ENCODE data around the gene DMD.
A peak's percentile ranks its signal among the peaks of the same experiment; 100 is the strongest.
"Not testable (repeated sequence)": the region's sequence is repeated elsewhere in the genome, so short reads cannot be mapped to it uniquely, and the experiment has no call there.

Gene DMD

GRCh38 chrX:32592786-32593185, 618.6 kb downstream of the DMD start:
- no peak for DNase-seq

DNA sequence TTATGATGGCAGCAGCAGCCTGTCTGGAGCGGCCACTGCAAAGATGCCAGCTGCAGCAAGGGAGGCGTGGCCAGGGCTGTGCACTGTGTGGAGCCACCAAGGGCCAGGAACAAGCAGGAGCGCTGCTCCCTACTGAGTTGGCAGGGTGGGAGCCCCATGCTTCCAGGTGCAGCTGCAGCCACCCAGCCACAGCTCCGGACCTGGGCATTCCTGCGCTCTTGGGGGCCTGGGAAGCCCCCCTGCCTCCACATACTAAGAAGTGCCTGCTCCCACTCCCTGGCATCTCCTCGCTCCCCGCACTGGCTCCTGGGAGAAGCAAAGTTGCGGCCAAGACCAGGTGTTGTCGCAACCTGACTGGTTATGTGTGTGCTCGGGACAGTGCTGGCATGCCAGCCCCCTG, 619.8 kb downstream of the DMD start:
- DNase-seq = no peak

- DNase-seq = no peak
Observed at GRCh38 chrX:32582729-32583128, 628.6 kb downstream of the DMD start.

GRCh38 chrX:32576885-32577284, 634.5 kb downstream of the DMD start:
- DNase-seq = no peak

DNA sequence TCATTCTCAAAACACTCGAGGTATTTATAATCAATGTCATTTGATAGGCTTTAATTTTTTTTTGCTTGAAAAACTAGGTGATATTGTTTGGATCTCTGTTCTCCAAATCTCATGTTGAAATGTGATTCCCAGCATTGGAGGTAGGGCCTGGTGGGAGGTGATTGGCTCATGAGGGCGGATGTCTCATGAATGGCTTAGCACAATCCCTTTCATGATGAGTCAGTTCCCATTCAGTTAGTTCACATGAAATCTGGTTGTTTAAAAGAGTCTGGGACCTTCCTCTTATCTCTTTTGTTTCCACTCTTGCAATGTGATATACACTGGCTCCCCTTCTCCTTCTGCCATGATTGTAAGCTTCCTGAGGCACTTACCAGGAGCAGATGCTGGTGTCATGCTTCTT, 638.7 kb downstream of the DMD start:
- no peak for DNase-seq

DNA sequence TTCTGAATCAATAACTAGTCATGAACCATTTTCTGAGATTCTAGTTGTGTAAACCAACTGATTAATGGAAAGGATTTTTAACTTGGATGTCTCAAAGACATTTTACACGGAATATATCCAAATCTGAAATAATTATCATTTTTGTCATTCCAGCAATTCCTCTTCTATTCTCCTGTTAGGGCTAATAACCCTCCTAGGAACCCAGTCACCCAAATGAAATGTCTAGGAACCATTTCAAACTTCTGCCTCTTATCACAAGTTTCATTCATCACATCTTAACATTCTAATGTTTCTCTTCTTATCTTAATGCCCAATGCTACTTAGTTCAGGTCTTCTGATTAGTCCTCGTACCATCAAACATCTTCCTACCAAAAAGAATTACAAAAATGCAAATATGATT, 639.8 kb downstream of the DMD start:
- DNase-seq = no peak

DNA sequence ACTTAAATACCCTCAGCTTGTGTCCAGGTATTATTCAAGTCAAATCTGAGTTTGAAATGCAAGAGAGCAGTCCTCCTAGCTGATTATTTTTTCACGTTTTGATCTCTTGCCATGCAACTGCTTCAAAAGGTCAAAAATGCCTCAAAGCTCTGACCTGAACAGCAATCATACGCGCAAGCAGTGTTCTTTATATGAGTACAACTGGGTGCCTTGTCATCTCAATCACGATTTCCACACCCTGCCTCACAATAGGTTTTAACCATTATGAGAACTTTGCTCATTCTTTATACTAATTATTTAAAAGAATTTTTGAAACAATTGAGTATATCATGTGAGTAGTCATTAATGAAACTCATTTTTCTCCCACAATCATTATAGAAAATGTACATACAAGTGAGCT, 649.1 kb downstream of the DMD start:
- no peak for DNase-seq

DNA sequence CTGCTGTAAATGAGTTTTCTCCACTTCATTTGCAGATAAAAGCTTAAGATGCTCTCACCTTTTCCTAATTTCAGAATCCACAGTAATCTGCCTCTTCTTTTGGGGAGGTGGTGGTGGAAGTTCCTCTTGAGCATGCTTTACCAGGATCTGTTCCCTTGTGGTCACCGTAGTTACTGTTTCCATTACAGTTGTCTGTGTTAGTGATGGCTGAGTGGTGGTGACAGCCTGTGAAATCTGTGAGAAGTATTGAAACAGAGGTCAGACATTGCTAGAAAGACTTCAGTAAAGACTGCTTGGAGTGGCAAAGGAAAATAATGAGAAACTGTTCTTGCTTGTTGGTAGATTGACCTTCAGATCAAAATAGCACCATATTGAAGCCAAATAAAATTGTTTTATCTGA, 666.2 kb downstream of the DMD start:
- no peak for DNase-seq

- no peak for DNase-seq
Observed at GRCh38 chrX:32538554-32538953, 672.8 kb downstream of the DMD start.

DNA sequence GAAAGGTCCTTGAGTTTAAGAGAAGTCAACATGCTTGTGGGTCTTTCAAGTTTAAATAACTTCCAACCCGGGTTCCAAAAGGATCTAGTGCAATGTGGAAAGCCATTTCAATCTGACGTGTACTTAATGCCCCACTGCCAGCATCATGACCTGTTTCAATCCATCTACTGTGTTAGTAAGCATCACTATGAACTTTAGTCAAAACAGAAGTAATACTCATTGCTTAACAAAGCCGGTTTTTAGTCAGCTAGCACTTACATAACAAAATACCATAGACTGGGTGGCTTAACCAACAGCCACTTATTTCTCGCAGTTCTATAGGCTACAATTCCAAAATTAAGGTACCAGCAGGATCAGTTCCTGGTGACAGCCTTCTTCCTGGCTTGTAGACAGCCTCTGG, 677.5 kb downstream of the DMD start:
- no peak for DNase-seq

GRCh38 chrX:32532262-32532661, 679.1 kb downstream of the DMD start:
- no peak for DNase-seq

DNA sequence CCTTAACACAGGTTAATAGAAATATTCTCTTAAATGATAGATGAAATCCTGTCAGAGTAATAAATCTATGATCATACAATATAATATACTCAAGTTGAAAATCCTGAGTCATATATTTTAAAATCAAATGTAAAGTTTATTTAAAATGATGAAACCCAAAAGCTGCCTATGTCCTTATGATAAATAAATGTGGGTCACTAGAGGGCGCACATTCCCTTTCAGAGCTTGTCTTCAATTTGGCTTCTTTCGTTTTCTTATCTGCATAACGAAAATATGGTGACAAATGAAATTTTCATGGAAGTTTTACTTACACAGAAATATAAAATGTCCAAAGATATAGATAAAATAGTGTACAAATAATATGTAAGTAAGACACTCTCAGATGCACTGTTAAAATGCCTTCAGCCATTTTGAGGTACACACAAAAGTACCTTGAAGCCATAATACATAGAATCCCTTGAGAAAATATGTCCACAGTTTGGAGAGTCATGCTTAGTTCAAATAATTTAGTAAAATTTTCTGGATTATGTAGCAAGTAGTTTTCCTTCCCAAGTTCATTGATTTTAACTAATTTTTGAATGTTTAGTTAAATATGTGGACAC, 680.4 kb downstream of the DMD start:
- peak; percentile 16 for DNase-seq

GRCh38 chrX:32528451-32528850, 682.9 kb downstream of the DMD start:
- DNase-seq = not testable (repeated sequence)

- no peak for DNase-seq
Observed at GRCh38 chrX:32525234-32525633, 686.1 kb downstream of the DMD start.

- no peak for DNase-seq
Observed at GRCh38 chrX:32524385-32524784, 687.0 kb downstream of the DMD start.

DNA sequence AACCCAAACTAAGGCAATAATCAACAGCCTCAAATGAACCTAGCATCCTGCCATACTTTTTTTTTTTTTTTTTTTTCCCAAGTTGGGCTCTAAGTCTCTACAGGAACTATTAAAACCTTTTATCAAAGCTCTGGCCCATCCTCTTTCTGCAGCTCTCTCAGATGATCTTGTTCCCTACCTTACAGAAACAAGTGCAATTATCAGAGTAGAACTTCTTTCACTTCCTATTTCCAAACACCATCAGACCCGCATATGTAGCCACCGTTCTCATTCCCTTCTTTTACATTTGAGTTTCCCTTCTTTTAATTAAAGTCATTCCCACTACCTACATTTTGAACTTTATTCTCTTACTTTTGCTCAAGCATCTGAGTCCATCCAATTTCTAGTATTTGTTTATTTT, 690.6 kb downstream of the DMD start:
- DNase-seq = no peak

- DNase-seq = no peak
Observed at GRCh38 chrX:32514986-32515385, 696.4 kb downstream of the DMD start.

- no peak for DNase-seq
Observed at GRCh38 chrX:32501606-32502005, 709.7 kb downstream of the DMD start.

- no peak for DNase-seq
Observed at GRCh38 chrX:32496671-32497070, 714.7 kb downstream of the DMD start.

- peak; percentile 33 for DNase-seq
Observed at GRCh38 chrX:32495855-32496254, 715.5 kb downstream of the DMD start.

DNA sequence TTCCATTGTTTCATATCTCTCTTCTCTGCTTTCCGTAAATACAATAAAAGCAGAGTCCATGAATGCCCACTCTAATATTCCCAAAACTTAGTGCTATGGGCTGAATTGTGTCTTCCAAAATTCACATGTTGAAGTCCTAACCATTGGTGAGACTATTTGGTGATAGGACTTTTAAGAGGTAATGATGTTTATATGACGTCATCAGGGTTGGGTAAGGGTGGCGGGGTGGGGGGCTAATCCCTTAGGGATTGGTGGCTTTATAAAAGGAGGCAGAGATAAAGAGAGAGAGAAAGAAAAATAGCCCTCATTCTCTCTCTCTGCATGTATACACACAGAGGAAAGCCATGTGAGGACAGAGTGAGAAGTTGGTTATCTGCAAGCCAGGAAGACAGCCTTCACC, 722.2 kb downstream of the DMD start:
- DNase-seq = no peak

- DNase-seq = peak; percentile 12
Observed at GRCh38 chrX:32483534-32484136, 727.7 kb downstream of the DMD start.

DNA sequence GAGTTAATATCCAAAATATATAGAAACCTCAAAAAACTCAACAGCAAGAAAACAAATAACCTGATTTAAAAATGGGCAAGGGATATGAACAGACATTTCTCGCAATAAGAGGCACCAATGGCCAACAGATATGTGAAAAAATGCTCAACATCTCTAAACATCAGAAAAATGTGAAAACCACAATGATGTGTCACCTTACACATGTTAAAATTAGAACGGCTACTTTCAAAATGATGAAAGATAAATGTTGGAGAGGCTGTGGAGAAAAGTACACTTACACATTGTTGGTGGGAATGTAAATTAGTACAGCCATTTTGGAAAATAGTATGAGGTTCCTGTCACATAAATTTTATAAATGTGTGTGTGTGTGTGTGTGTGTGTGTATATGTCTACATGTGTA, 731.3 kb downstream of the DMD start:
- no peak for DNase-seq

- no peak for DNase-seq
Observed at GRCh38 chrX:32472364-32472763, 739.0 kb downstream of the DMD start.

- DNase-seq = no peak
Observed at GRCh38 chrX:32455704-32456103, 755.6 kb downstream of the DMD start.
